22Rv1 (cell line): ENCODE results near the gene SH3RF3.

Experiments used
- H3K27ac ChIP-seq: fragments of 450-650 bp; 2 replicates; pipeline ENCODE4 v1.5.1; 2017
- CTCF ChIP-seq: fragments of 450-650 bp; IDR thresholded peaks from 2 replicates; pipeline ENCODE4 v1.5.1; 2017; ENCODE audit warnings: mild to moderate bottlenecking
- ZFX ChIP-seq: fragments of 450-650 bp; IDR thresholded peaks from 2 replicates; pipeline ENCODE4 v1.6.1; 2017; ENCODE audit warnings: antibody characterized with exemption, borderline replicate concordance

SH3RF3 gene

GRCh38 chr2:109353806-109354745 lies 225.1 kb downstream of the SH3RF3 start:
- TF ChIP-seq CTCF, result no peak
- TF ChIP-seq ZFX, result no peak

DNA sequence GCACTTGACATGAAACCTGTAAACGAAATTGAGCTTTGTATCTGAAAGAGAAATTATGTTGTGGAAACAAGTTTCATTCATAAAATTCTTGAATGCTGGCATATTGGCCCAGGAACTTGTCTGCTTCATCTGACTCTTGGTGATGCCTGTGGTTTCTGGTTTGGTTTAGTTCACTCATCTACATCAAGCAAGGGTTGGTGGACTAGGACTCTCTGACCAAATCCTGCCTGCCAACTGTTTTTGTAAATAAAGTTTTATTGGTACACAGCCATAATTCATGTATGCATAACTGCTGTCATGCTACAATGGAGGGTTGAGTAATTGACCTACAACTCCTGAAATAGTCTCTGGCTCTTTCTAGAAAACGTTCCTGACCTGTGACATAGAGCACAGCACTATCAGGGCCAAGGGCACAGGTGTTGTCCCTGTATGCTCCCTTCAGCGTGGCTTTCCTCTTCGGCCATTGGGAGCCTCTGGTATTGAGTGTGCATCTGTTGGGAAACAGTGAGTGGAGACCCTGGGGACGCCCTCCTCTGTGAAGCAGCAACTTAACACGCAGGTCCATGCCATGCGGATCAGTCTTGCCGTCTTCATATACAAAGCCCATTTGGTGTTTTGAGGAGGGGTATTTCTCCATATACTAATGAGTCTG lies 226.3 kb downstream of the SH3RF3 start:
- TF ChIP-seq CTCF (no peak), ZFX (no peak)
- H3K27ac ChIP-seq, result no peak overlapping the region

More at GRCh38 chr2:109353806-109354745, 225.1 kb downstream of the SH3RF3 start:
- no peak overlapping the region for H3K27ac ChIP-seq

DNA sequence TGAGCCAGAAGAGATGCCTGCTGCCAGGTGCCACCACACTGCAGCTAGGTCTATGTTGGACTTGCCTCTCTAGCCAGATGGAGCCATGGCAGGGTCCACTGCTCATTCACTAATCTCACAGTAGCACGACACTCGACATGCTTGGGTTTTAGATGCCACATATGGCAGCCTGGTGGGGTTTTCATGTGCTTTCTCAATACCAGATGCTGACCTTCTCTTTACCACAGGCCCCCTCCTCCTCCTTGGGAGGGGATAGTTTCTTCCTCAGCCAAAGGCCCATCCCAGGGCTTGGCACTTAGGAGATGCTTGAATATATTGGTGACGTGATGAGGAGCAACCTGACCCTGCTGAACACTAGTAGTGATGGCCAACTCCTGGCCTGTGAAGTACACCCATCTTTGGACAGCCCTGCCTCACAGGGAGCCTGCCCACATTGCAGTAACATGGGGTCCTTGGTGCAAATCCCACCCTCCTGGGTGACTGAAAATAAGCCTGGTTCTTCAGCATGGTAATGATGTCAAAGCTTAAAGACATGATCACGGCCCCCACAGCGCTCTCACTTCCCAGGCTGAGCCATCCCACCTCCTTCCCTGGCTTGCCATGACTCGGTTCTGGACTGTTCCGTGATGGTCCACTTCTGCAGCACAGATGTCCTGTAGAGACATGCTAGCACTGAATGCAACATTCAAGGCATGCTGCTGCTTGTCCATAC lies 227.5 kb downstream of the SH3RF3 start:
- TF ChIP-seq ZFX (no peak), CTCF (no peak)
- H3K27ac ChIP-seq, result no peak overlapping the region

DNA sequence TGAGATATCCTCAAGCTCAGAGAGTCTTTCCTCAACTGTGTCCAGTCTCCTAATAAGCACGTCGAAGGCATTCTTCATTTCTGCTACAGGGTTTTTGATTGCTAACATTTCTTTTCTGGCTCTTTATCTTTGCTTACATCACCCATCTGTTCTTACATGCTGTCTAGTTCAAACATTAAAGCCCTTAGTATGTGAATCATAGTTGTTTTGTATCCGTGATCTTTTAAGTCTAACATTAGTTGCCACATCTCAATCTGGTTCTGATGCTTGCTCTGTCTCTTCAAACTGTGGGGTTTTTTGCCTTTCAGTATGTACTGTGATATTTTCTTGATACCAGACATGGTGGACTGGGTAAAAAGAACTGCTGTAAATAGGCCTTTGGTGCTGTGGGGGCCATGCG lies 235.2 kb downstream of the SH3RF3 start:
- no peak for TF ChIP-seq ZFX
- H3K27ac ChIP-seq, result no peak overlapping the region

DNA sequence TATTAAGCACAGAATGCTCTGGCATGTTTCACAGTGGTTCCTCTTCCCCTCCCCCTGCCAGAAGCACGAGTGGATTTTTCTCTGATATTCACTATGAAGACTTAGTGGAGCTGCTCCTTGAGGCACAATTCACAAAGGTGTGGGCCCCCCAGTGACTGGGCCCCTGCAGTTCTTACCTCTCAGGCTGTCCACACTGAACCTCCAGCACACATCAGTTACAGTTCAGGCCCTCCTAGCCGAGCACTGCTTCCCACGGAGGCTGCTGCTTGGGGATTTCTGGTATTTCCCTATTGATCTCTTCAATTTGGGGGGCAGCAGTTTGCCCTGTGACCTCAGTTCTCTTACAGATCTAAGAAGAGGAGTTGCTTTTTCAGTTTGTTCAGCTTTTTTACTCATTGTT lies 236.1 kb downstream of the SH3RF3 start:
- no peak for TF ChIP-seq CTCF
- TF ChIP-seq ZFX, result no peak

GRCh38 chr2:109367683-109368082 lies 238.7 kb downstream of the SH3RF3 start:
- TF ChIP-seq CTCF, result no peak
- TF ChIP-seq ZFX, result no peak
- no peak overlapping the region for H3K27ac ChIP-seq

More for the DNA sequence above, 236.1 kb downstream of the SH3RF3 start:
- no peak overlapping the region for H3K27ac ChIP-seq

- TF ChIP-seq ZFX (no peak), CTCF (no peak)
- no peak overlapping the region for H3K27ac ChIP-seq
Measured at GRCh38 chr2:109368798-109369197, 239.8 kb downstream of the SH3RF3 start.
